Motor neuron (in vitro differentiated cells): ENCODE data around the gene FARS2. TPM values are rescaled to one million over a fixed set of nuclear protein-coding genes. Genes with fewer than 3 reads are reported as not detected.

Experiments used
- ATAC-seq, 8 experiments: fragments of 200-7000 bp; cut with Tn5 transposase; replicated peaks in 6 of 8; 2 replicates each; pipeline ENCODE4 v1.8.0; 2021; ENCODE audit warnings: mild to moderate bottlenecking in 8 of 8, moderate library complexity in 8 of 8
- H3K27ac ChIP-seq, 2 donors: fragments of 250-450 bp; sonication (Bioruptor Pico); 2 replicates each; pipeline ENCODE4 v1.9.0; 2021; ENCODE audit warnings: antibody characterized with exemption in 2 of 2, mild to moderate bottlenecking in 2 of 2, moderate library complexity in 1 of 2
- H3K4me1 ChIP-seq, 2 donors: fragments of 250-450 bp; sonication (Bioruptor Pico); replicated peaks in 1 of 2; 2 replicates each; pipeline ENCODE4 v1.6.1; 2021; ENCODE audit warnings: antibody characterized with exemption in 2 of 2, mild to moderate bottlenecking in 2 of 2, moderate library complexity in 1 of 2
- H3K4me3 ChIP-seq, 5 donors: fragments of 250-450 bp; sonication (Bioruptor Pico); 2 replicates each; pipeline ENCODE4 v1.9.0; 2021; ENCODE audit warnings: antibody characterized with exemption in 5 of 5, mild to moderate bottlenecking in 5 of 5, moderate library complexity in 4 of 5
- WGBS, 10 experiments: fragments of 450-650 bp; shearing (Covaris generic); methylation state at CpG; one replicate each; pipeline ENCODE4 v1.0.0; 2022; 5-methylcytosine and 5-hydroxymethylcytosine counted together
- in situ Hi-C, 9 experiments: fragments of 400-800 bp; cut with MboI; loops; one replicate each; pipeline ENCODE4 v1.15.0; 2021; ENCODE audit warnings: low sequenced_read_pairs in 9 of 9, low pct_unique_long_range_greater_than_20kb in 2 of 9; ENCODE audit not compliant: unreplicated experiment in 9 of 9
- total RNA-seq, 8 experiments: library from RNA; unstranded; fragments of 300-600 nt; gene quantifications; 2 replicates each; pipeline versions ENCODE4 v1.2.3 to v1.2.4, GENCODE V29; 2022

Gene FARS2
- total RNA-seq, 8 experiments from 2014 or later = 10.9 to 24.1 (median 15.6) TPM

DNA sequence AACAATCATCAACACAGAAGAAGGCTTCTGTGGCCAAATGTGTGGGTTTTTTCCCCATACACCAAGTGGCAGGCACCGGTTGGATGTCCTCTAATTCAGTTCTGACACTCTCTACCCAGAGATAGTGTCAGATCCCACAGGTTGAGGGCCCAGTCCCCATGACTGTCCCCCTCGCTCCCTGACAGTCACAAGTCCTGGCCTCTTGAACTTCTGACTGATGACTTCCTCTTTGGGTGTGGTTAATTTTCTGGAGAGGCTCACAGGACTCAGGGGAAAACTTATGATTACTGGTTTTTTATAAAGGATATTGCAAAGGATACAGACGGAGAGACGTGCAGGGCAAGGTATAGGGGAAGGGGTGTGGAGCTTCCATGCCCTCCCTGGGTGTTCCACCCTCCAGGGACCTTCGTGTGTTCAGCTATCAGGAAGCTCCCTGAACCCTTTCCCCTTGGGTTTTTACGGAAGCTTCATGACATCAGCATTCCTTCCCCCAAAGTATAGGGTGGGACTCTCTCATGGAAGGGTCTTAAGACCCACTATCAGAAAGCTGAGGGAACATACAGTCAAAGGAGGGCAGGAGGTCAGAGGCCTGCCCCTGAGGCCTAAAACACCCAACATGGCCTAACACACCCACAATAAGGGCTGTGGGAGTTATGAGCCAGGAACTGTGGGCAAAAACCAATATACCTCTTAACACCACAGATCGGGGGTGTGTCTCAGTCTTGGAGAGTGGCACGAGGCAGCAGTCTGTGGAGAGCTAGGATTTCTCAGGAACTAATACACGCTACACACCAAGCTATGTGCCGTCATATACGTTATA, 33.3 kb downstream of the FARS2 start:
- Histone ChIP-seq H3K27ac (no peak overlapping the region), H3K4me1 (peaks cover 4 to 10% of the 10 kb centered on the region in 2 donors), H3K4me3 (no peak overlapping the region)
- peak in 2 of 8 experiments; percentile 65 to 72 for ATAC-seq
- 68 to 100% (median 90%) methylated on average over 1 to 8 of the region's 11 CpGs for WGBS, 10 experiments
- in situ Hi-C loops = no loop called here

DNA sequence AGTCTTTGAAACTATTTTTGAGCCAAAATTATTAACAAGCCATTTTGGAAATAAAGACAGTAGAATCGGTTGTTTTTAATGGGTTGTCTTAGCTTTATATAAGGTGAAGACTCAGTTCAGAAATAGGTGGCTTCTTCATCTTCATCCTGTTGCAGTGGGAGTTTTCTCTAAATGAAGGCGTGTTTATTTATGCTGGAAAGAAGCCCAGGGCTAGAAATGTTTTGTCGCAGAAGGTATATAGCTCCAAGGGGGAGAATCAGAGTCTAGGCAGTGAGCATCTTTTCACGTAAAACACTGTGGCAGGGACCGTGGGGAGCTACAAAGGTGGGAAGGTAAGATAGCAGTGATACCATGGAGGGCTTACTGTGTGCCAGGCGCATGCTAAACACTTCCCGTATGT, 34.3 kb downstream of the FARS2 start:
- 55 to 100% (median 93%) methylated on average over 2 to 7 of the region's 7 CpGs; no CpG with 5 or more reads in 1 of the 10 experiments for WGBS, 10 experiments
- no peak overlapping the region for H3K4me3 ChIP-seq
- no peak for ATAC-seq
- in situ Hi-C loops = no loop called here
- peaks cover 4 to 10% of the 10 kb centered on the region in 2 donors for H3K4me1 ChIP-seq
- H3K27ac ChIP-seq = no peak overlapping the region

GRCh38 chr6:5300206-5300764, 39.0 kb downstream of the FARS2 start:
- in situ Hi-C loops = no loop called here

GRCh38 chr6:5302220-5302946, 41.1 kb downstream of the FARS2 start:
- WGBS, 10 experiments = 59 to 100% (median 92%) methylated on average over 2 to 6 of the region's 10 CpGs
- H3K4me1 ChIP-seq = peaks cover 41 to 50% of the 10 kb centered on the region in 2 donors
- ATAC-seq = no peak
- no peak overlapping the region for H3K4me3 ChIP-seq
- H3K27ac ChIP-seq = peak overlapping the region in 1 of 2 donors; percentile 10
- in situ Hi-C loops = no loop called here

More at GRCh38 chr6:5300206-5300764, 39.0 kb downstream of the FARS2 start:
- 0 to 57% (median 37%) methylated on average over 1 of the region's 1 CpG; no CpG with 5 or more reads in 4 of the 10 experiments for WGBS, 10 experiments
- Histone ChIP-seq H3K4me1 (peaks cover 27 to 31% of the 10 kb centered on the region in 2 donors), H3K27ac (no peak overlapping the region), H3K4me3 (no peak overlapping the region)
- no peak for ATAC-seq

DNA sequence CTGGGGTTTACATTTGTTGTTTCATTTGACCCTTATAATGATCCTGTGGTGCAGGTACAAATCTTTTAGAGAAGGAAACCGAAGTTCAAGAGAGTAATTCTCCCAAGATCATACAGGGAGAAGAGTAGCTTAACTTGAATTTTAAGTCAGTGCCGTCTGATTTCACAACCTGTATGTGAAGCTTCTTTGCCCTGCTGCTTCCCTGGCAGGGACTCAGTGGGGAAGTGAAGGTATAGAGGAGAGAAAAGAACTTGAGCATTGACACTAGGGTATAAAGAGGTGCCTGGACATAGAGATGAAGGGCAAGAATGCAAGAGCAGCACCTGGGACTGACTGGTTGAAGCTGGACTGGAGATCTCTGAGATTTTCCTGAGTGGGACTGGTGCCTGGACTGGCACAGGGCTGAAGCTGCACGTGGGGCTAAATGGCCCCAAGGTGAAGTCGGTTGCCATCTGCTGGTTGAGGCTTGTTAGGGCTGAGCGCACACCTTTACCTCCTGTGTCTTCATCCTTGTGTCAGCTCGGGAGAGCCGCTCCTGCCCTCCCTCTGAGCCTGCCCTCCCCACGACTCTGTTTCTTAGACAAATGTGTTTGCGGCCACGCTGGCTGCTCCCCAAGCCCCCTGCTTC, 41.8 kb downstream of the FARS2 start:
- Histone ChIP-seq H3K4me3 (peak overlapping the region in 1 of 5 donors; percentile 6), H3K4me1 (peaks cover 45 to 55% of the 10 kb centered on the region in 2 donors), H3K27ac (peak overlapping the region; percentile 50 to 60)
- ATAC-seq = peak; percentile 20 to 81 (median 73)
- 51 to 100% (median 78%) methylated on average over 1 to 6 of the region's 10 CpGs for WGBS, 10 experiments
- in situ Hi-C loops = no loop called here

- ATAC-seq = peak in 5 of 8 experiments; percentile 50 to 74 (median 68)
- Histone ChIP-seq H3K4me1 (peaks cover 45 to 55% of the 10 kb centered on the region in 2 donors), H3K4me3 (peak overlapping the region in 2 of 5 donors; percentile 6), H3K27ac (peak overlapping the region; percentile 50 to 60)
- in situ Hi-C loops = no loop called here
- WGBS, 10 experiments = 27 to 92% (median 80%) methylated on average over 1 to 8 of the region's 8 CpGs; no CpG with 5 or more reads in 5 of the 10 experiments
Observed at GRCh38 chr6:5303682-5304081, 42.4 kb downstream of the FARS2 start.

DNA sequence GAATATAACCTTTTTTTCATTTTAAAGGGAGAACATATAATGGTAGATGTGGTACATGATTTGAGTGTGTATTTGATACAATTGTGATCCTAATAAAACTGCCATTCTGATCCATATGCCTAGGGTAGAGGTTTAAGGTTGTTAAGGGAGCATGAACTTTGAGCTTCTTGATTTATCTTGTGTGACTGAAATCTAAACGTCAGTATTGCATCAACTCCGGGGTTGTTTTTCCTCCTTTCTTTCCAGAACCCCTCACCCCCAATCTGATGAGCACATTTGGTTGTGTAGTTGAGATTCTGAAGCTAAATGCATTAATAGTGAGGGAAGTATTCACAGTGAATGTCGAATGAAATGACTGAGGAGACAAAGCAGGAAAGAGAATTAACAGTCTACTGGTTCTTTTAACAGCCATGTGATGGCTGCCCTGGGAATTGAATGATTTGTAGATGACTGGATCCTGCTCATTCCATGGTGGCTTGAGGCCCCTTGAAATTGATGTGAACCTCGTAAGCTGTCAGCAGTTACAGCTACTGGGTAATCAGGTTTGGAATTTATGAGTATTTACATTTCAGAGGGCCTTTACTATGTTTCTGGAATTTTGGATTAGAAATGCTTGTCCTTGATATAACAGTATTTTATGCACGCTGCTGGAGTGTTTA, 44.8 kb downstream of the FARS2 start:
- in situ Hi-C loops = no loop called here
- peak overlapping the region; percentile 32 to 69 for H3K27ac ChIP-seq
- no peak overlapping the region for H3K4me3 ChIP-seq
- ATAC-seq = peak in 6 of 8 experiments; percentile 75 to 86 (median 79)
- WGBS, 10 experiments = 18 to 82% (median 47%) methylated on average over 2 to 4 of the region's 5 CpGs; no CpG with 5 or more reads in 2 of the 10 experiments
- peaks cover 40 to 55% of the 10 kb centered on the region in 2 donors for H3K4me1 ChIP-seq

GRCh38 chr6:5307058-5307457, 45.7 kb downstream of the FARS2 start:
- no peak for ATAC-seq
- in situ Hi-C loops = no loop called here
- H3K4me3 ChIP-seq = no peak overlapping the region
- H3K4me1 ChIP-seq = peaks cover 38 to 55% of the 10 kb centered on the region in 2 donors
- no peak overlapping the region for H3K27ac ChIP-seq

GRCh38 chr6:5308066-5308465, 46.8 kb downstream of the FARS2 start:
- H3K27ac ChIP-seq = peak overlapping the region in 1 of 2 donors; percentile 56
- ATAC-seq = no peak
- peaks cover 29 to 50% of the 10 kb centered on the region in 2 donors for H3K4me1 ChIP-seq
- in situ Hi-C loops = no loop called here
- H3K4me3 ChIP-seq = no peak overlapping the region
- 35 to 100% (median 86%) methylated on average over 2 to 4 of the region's 4 CpGs; no CpG with 5 or more reads in 1 of the 10 experiments for WGBS, 10 experiments

DNA sequence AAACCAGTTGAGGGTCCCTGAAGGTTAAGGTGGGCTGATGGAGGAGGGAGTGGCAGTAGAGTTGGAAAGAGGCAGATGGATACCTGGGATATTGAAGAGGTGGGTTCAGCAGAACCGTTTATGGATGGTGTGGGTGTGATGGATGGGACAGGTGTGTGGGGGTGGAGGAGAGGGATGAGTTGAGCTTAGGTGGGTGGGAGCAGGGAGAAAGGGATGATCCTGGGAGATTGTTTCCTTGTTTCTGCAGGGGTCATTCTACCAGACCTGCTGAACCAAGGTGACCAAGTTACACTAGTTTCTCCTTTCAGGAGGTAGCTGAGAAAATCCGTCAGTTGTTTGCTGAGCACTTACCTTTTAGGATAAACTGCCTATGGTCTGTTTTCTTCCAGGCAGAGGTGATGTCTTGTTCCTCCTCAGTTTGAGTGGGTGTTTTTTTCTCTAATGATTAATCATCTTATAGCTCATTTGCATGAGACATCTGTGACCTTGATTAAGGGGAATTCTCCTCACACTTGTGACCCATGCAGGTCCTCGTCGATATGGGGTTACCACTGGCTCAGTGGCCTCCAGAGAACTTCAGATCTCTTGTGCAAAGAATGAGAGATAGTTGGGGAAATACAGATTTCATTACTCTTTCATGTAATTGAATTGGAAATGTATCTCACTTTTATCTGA, 53.0 kb downstream of the FARS2 start:
- no peak for ATAC-seq
- in situ Hi-C loops = no loop called here
- Histone ChIP-seq H3K4me3 (no peak overlapping the region), H3K27ac (no peak overlapping the region), H3K4me1 (peaks cover 19 to 30% of the 10 kb centered on the region in 2 donors)
- 80 to 100% (median 98%) methylated on average over 1 to 3 of the region's 4 CpGs; no CpG with 5 or more reads in 4 of the 10 experiments for WGBS, 10 experiments

- no peak overlapping the region for H3K4me3 ChIP-seq
- peaks cover 19 to 30% of the 10 kb centered on the region in 2 donors for H3K4me1 ChIP-seq
- 6 to 43% (median 27%) methylated on average over 1 to 5 of the region's 5 CpGs; no CpG with 5 or more reads in 2 of the 10 experiments for WGBS, 10 experiments
- peak; percentile 76 to 99 (median 98) for ATAC-seq
- no peak overlapping the region for H3K27ac ChIP-seq
- in situ Hi-C loops = no loop called here
Observed at GRCh38 chr6:5315881-5316280, 54.6 kb downstream of the FARS2 start.

- Histone ChIP-seq H3K4me1 (peaks cover 19 to 35% of the 10 kb centered on the region in 2 donors), H3K4me3 (no peak overlapping the region), H3K27ac (no peak overlapping the region)
- 90 to 100% (median 98%) methylated on average over 2 to 4 of the region's 4 CpGs; no CpG with 5 or more reads in 2 of the 10 experiments for WGBS, 10 experiments
- ATAC-seq = no peak
- in situ Hi-C loops = no loop called here
Observed at GRCh38 chr6:5316951-5317350, 55.6 kb downstream of the FARS2 start.
